HG03060 (cell line): ENCODE data around the gene RBBP8.

Source experiments
- ATAC-seq: cut with Tn5 transposase; IDR thresholded peaks from one replicate; pipeline ENCODE4 v1.9.1; 2021; ENCODE audit warnings: low read depth, moderate number of reproducible peaks; ENCODE audit not compliant: unreplicated experiment

RBBP8 gene

DNA sequence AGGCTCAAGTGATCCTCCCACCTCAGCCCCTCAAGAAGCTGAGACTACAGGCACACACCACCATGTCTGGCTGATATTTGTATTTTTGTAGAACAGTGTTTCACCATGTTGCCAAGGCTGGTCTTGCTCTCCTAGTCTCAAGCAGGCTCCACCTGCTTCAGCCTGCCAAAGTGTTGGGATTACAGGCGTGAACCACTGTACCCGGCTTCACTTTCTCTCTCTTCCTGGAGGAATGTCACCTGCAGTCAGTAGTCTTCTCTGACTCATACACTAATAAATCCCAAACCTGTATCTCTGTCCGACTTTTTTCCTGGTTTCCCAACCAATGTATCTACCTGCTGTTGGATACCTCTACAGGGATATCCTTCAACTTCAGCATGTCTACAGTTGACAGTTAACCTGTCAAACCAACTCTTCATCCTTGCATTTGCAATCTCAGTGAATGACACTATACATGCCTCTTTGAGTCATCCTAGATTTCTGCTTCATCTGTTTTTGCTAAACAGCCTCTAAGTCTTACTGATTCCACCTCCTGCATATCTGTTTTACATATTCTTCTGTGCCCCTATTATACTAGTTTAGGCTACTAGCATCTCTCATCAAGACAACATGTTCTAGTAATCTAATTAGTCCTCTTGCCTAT lies 54.5 kb downstream of the RBBP8 start:
- ATAC-seq: no peak

DNA sequence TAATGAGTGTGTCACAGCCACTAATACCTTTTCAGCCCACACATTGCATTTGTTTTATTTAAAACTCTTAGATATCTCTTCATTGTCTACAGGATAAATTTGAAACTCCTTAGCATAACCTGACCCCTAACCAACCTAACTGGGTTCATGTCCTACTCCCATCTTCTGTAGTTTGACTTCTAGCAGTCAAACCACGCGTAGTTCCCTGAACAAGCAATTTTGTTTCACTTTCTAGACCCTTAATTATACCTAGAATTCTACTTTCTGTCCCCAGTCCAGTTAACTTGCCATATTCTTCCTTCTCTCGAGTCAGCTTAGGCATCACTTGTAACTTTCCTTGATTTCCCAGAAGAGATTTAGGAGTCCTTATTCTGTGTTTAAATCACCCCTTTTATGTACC lies 55.1 kb downstream of the RBBP8 start:
- ATAC-seq: no peak

- ATAC-seq: no peak
These were observed 65.2 kb downstream of the RBBP8 start for GRCh38 chr18:22998344-22998743.

DNA sequence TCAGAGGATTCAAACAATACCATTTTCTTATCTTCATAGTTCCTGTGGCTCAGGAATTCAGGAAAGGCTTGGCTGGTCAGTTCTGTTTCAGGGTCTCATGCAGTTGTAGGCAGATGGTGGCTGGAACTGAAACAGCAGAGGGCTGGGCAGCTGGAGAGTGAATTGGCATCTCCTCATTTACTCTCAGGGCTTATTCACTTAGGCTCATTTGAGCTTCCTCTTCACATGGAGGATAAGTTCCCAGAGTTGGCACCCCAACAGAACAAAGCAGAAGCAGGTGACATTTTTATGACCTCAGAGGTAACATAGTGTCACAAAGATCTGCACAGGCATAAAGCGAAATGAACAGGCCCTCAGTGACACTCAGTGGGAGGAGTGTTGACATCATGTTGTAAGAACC lies 66.1 kb downstream of the RBBP8 start:
- ATAC-seq: no peak

GRCh38 chr18:22999647-23000046 lies 66.5 kb downstream of the RBBP8 start:
- ATAC-seq: no peak

DNA sequence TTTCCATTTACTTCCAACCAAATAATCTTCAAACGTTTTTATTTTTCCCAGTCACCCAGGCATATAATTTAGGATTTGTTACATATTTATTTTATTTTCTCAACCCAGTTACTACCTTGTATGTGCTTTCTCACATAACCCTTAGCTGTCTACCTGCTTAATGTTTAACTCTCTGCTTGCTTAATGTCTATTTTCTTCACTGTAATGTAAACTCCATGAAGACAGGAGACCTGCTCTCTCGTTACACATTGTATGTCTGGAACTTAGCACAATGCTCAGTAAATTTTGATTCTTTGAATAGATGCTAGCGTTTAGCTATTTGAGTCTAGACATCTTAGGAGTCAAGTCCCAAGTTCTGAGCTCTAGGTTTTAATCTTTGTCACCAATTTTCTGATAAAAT lies 70.2 kb downstream of the RBBP8 start:
- ATAC-seq: no peak

GRCh38 chr18:23012249-23012648 lies 79.1 kb downstream of the RBBP8 start:
- no peak for ATAC-seq

GRCh38 chr18:23020555-23021294 lies 87.6 kb downstream of the RBBP8 start:
- ATAC-seq: no peak

DNA sequence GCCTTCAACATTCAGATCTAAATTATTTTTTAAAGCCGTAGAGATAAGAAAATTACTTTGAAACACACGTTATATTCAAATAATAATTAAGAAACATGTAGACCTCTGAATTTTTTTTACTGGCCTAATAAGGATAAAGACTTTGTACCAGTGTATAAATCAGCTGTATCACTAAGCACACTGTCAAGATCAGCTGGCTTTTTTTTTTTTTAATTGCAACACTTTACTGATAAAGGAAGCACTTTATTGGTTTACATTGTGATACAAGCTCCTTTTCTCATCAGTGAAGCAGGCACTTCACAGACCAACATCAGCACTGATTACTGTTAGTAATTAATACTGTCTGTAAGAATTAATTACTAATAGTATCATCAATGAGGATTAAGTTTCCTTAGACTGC lies 88.5 kb downstream of the RBBP8 start:
- no peak for ATAC-seq

DNA sequence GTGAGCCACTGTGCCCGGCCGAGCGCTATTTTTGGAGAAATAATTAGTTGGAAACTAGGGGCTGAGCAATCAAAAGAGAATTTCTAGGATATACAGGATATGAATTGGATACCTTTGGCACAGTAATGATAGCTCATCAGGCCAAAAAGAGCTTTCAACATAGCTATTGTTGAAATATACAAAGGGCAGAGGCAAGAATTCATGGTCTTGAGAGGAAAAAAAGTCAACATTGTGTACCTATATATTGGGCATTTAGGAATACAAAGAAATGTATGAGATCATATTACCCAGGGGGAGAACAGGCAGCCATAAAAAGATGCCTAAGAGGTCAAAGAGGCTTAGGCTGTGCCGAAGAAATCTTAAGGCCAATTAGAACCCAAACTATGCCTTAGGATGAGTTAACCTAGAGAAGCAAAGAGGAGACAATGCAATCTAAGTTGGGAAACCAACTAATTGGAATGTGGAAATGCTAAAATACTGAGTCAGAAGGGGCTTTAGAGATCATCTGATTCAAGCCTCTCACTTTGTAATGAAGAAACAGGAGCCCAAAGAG lies 99.0 kb downstream of the RBBP8 start:
- no peak for ATAC-seq

GRCh38 chr18:23033056-23033455 lies 99.9 kb downstream of the RBBP8 start:
- no peak for ATAC-seq

DNA sequence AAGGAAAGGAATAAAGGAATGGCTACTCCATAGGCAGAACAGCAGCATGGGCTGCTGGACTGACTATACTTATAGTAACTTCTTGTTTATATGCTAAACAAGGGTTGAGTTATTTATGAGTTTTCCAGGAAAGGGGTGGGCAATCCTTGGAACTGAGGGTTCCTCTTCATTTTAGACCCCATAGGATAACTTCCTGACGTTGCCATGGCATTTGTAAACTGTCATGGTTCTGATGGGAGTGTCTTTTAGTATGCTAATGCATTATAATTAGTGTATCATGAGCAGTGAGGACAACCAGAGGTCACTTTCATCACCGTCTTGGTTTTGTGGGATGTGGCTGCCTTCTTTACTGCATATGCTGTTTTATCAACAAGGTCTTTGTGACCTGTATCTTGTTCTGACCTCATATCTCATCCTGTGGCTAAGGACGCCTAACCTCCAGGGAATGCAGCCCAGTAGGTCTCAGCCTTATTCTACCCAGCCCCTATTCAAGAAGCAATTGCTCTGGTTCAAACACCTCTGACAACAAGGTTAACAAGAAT lies 103.6 kb downstream of the RBBP8 start:
- ATAC-seq: no peak

- ATAC-seq: no peak
These were observed 104.5 kb downstream of the RBBP8 start for GRCh38 chr18:23037646-23038045.

GRCh38 chr18:23038712-23039111 lies 105.6 kb downstream of the RBBP8 start:
- no peak for ATAC-seq

GRCh38 chr18:23042133-23042532 lies 109.0 kb downstream of the RBBP8 start:
- no peak for ATAC-seq

- no peak for ATAC-seq
These were observed 110.8 kb downstream of the RBBP8 start for GRCh38 chr18:23043803-23044376.

DNA sequence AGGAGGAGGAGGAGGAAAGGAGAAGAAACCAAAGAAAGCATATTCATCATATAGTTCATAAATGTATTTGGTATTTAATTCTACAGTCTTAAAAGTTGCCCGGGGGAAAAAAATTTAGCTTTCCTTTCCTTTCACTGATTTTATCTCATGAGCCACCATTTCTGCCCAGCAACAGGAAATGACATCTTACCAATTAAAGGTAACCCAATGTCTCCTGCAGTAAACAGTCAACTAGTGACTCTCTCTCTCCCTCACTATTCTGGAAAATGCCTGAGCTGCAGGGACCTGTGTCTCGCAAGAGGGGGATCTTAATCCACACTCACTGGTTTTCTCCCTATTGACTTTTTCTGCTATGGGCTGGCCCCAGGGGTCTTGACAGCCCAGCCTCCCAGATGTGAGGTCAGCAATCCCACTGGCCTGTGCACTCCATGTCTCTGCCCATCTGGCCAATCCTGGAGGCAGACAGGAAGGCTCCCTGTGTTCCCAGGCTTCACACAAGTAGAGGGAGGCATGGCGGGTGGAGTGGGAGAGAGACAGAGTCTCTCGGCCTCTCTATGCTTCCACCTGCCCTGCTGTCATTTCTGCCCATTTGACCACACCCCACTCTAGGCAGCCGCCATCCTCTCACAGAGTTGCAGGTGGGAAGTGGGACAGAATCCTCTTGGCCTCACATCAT lies 116.7 kb downstream of the RBBP8 start:
- ATAC-seq: no peak

DNA sequence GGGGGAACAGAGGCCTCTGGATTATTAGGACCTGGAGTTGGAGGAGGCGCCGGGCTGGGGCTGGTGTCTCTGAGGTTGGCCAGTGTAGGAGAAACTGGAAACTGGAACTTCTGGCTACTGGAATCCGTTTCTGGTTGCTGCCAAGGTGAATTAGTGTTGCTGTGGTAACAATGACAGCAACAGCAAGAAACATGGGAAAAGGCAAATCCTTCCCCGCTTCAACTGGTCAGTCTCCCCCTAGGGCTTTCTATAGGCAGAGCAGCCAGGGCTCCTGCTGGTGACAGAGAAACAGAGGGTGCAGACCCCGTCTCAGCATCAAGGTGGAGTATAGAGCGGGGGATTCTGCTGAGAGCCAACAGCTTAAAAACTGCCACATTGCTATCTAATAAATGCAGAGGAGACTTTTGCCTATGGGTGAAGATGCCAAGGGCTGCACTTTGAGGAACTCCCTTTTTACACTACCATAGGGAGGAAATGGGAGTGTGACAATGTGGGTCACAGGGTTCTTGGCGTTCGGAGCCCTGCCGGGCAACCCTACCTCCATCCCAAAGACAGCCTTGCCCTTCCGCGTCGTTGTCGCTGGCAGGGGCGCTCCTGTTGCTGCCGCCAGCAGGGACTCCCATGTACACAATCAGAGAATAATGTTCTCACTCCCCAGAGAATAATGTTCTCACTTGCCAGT lies 120.8 kb downstream of the RBBP8 start:
- ATAC-seq: no peak

GRCh38 chr18:23054553-23054952 lies 121.4 kb downstream of the RBBP8 start:
- no peak for ATAC-seq

DNA sequence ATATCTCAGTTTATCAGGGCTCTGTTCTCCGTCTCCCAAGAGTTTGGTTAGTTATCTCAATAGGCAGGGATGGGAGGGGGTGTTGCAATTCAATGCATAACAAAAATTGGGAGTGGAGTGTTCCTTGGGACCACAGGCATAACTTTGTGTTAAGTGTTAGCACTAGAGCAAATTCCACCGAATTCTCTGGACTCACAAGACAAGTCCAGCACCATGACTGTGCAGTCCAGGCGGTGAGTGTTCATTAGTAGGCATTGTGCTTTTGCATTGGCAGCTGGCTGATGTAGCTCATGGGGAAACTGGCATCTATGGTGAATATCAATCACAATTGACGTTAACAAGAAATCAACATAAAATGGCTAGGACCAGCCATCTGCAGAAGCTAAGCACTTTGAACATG lies 123.2 kb downstream of the RBBP8 start:
- no peak for ATAC-seq
